ENCODE data around the gene C19orf67.
A peak's percentile ranks its signal among the peaks of the same experiment; 100 is the strongest.
"Not testable (repeated sequence)": the region's sequence is repeated elsewhere in the genome, so short reads cannot be mapped to it uniquely, and the experiment has no call there.

The C19orf67 gene

GRCh38 chr19:14039181-14039580 is 46.4 kb downstream of the C19orf67 start:
- no peaks in the 10 kb centered on the region for H3K9me3 ChIP-seq (ENCODE audit: insufficient read depth, low read depth, low read length)
- H2BK120ac ChIP-seq (ENCODE audit: insufficient read depth, low read length, poor library complexity) = no peak overlapping the region
- no peaks in the 10 kb centered on the region for H3K79me2 ChIP-seq (ENCODE audit: control insufficient read depth, insufficient read depth, low read length, poor library complexity)
- H2AK5ac ChIP-seq (ENCODE audit: low read length) = no peak overlapping the region
- no peak overlapping the region for H3K14ac ChIP-seq (ENCODE audit: low read length)
- WGBS (ENCODE audit: extremely low coverage, insufficient coverage, insufficient read length) = no CpG with 5 or more reads among the region's 7 CpGs
- no peak overlapping the region for H2AFZ ChIP-seq (ENCODE audit: insufficient read depth, low read length, poor library complexity)
- no peak overlapping the region for H3K9ac ChIP-seq (ENCODE audit: low read length)
- H2BK5ac ChIP-seq (ENCODE audit: low read depth, low read length, poor library complexity) = no peak overlapping the region
- H3K27ac ChIP-seq (ENCODE audit: low read depth, low read length) = no peak overlapping the region
- no peak overlapping the region for H3K4me2 ChIP-seq (ENCODE audit: low read length)
- H3K23ac ChIP-seq (ENCODE audit: low read length) = no peak overlapping the region
- no peak overlapping the region for H3K4me3 ChIP-seq (ENCODE audit: low read depth, low read length)
- H3K4ac ChIP-seq (ENCODE audit: low read depth, low read length) = no peak overlapping the region
- H3K4me1 ChIP-seq (ENCODE audit: control insufficient read depth in 1 of 2, insufficient read depth in 2 of 2, low read length in 2 of 2) = no peaks in the 10 kb centered on the region
- H4K8ac ChIP-seq (ENCODE audit: low read depth, low read length) = no peak overlapping the region
- H4K91ac ChIP-seq (ENCODE audit: low read depth, low read length) = no peak overlapping the region
- H4K12ac ChIP-seq (ENCODE audit: low read depth, low read length) = no peak overlapping the region
- H2BK12ac ChIP-seq (ENCODE audit: low read length) = no peak overlapping the region
- no peaks in the 10 kb centered on the region for H3K79me1 ChIP-seq (ENCODE audit: low read length)
- H3K36me3 ChIP-seq (ENCODE audit: control insufficient read depth in 1 of 2, insufficient read depth in 2 of 2, low read length in 2 of 2) = no peaks in the 10 kb centered on the region
- H3K18ac ChIP-seq (ENCODE audit: low read length) = no peak overlapping the region
- DNase-seq = no peak
- H3K27me3 ChIP-seq (ENCODE audit: insufficient read depth, low read length) = no peaks in the 10 kb centered on the region

GRCh38 chr19:14035706-14036105 is 49.9 kb downstream of the C19orf67 start:
- Histone ChIP-seq H3K36me3 (ENCODE audit: control insufficient read depth in 1 of 2, insufficient read depth in 2 of 2, low read length in 2 of 2) (no peaks in the 10 kb centered on the region), H4K12ac (ENCODE audit: low read depth, low read length) (no peak overlapping the region), H2BK5ac (ENCODE audit: low read depth, low read length, poor library complexity) (no peak overlapping the region), H3K79me2 (ENCODE audit: control insufficient read depth, insufficient read depth, low read length, poor library complexity) (peaks cover 3% of the 10 kb centered on the region), H3K18ac (ENCODE audit: low read length) (no peak overlapping the region), H2AFZ (ENCODE audit: insufficient read depth, low read length, poor library complexity) (no peak overlapping the region), H4K91ac (ENCODE audit: low read depth, low read length) (no peak overlapping the region), H3K4ac (ENCODE audit: low read depth, low read length) (no peak overlapping the region), H3K27me3 (ENCODE audit: insufficient read depth, low read length) (no peaks in the 10 kb centered on the region), H4K8ac (ENCODE audit: low read depth, low read length) (no peak overlapping the region), H3K9me3 (ENCODE audit: insufficient read depth, low read depth, low read length) (no peaks in the 10 kb centered on the region), H2BK120ac (ENCODE audit: insufficient read depth, low read length, poor library complexity) (no peak overlapping the region), H3K79me1 (ENCODE audit: low read length) (peaks cover 7% of the 10 kb centered on the region), H3K14ac (ENCODE audit: low read length) (no peak overlapping the region), H3K27ac (ENCODE audit: low read depth, low read length) (no peak overlapping the region), H3K4me1 (ENCODE audit: control insufficient read depth in 1 of 2, insufficient read depth in 2 of 2, low read length in 2 of 2) (peaks cover 3% of the 10 kb centered on the region in 2 experiments), H2BK12ac (ENCODE audit: low read length) (no peak overlapping the region), H3K4me2 (ENCODE audit: low read length) (no peak overlapping the region), H3K9ac (ENCODE audit: low read length) (no peak overlapping the region), H3K4me3 (ENCODE audit: low read depth, low read length) (no peak overlapping the region), H2AK5ac (ENCODE audit: low read length) (no peak overlapping the region), H3K23ac (ENCODE audit: low read length) (no peak overlapping the region)
- peak in 1 of 2 donors; percentile 78 for DNase-seq
- WGBS (ENCODE audit: extremely low coverage, insufficient coverage, insufficient read length) = no CpG with 5 or more reads among the region's 7 CpGs

GRCh38 chr19:14035159-14035558 is 50.4 kb downstream of the C19orf67 start:
- WGBS (ENCODE audit: extremely low coverage, insufficient coverage, insufficient read length) = no CpG with 5 or more reads among the region's 12 CpGs
- H3K79me1 ChIP-seq (ENCODE audit: low read length); H3K79me2 ChIP-seq (ENCODE audit: control insufficient read depth, insufficient read depth, low read length, poor library complexity): not testable (repeated sequence)

GRCh38 chr19:14033946-14034345 is 51.6 kb downstream of the C19orf67 start:
- H3K4me3 ChIP-seq (ENCODE audit: low read depth, low read length) = no peak overlapping the region
- H3K4me2 ChIP-seq (ENCODE audit: low read length) = no peak overlapping the region
- H3K18ac ChIP-seq (ENCODE audit: low read length) = no peak overlapping the region
- no peak overlapping the region for H3K23ac ChIP-seq (ENCODE audit: low read length)
- no peak overlapping the region for H2BK5ac ChIP-seq (ENCODE audit: low read depth, low read length, poor library complexity)
- H3K4me1 ChIP-seq (ENCODE audit: control insufficient read depth in 1 of 2, insufficient read depth in 2 of 2, low read length in 2 of 2) = peaks cover 3% of the 10 kb centered on the region in 2 experiments
- no peak overlapping the region for H3K27ac ChIP-seq (ENCODE audit: low read depth, low read length)
- peaks cover 7% of the 10 kb centered on the region for H3K79me1 ChIP-seq (ENCODE audit: low read length)
- no peak overlapping the region for H3K14ac ChIP-seq (ENCODE audit: low read length)
- H4K12ac ChIP-seq (ENCODE audit: low read depth, low read length) = no peak overlapping the region
- no peak overlapping the region for H3K4ac ChIP-seq (ENCODE audit: low read depth, low read length)
- H3K36me3 ChIP-seq (ENCODE audit: control insufficient read depth in 1 of 2, insufficient read depth in 2 of 2, low read length in 2 of 2) = no peaks in the 10 kb centered on the region
- DNase-seq = peak in 1 of 2 donors; percentile 59
- H3K79me2 ChIP-seq (ENCODE audit: control insufficient read depth, insufficient read depth, low read length, poor library complexity) = peaks cover 3% of the 10 kb centered on the region
- H3K9ac ChIP-seq (ENCODE audit: low read length) = no peak overlapping the region
- no peaks in the 10 kb centered on the region for H3K9me3 ChIP-seq (ENCODE audit: insufficient read depth, low read depth, low read length)
- H2AK5ac ChIP-seq (ENCODE audit: low read length) = no peak overlapping the region
- no peak overlapping the region for H4K91ac ChIP-seq (ENCODE audit: low read depth, low read length)
- no peak overlapping the region for H4K8ac ChIP-seq (ENCODE audit: low read depth, low read length)
- H3K27me3 ChIP-seq (ENCODE audit: insufficient read depth, low read length) = no peaks in the 10 kb centered on the region
- no peak overlapping the region for H2BK120ac ChIP-seq (ENCODE audit: insufficient read depth, low read length, poor library complexity)
- WGBS (ENCODE audit: extremely low coverage, insufficient coverage, insufficient read length) = no CpG with 5 or more reads among the region's 2 CpGs
- no peak overlapping the region for H2AFZ ChIP-seq (ENCODE audit: insufficient read depth, low read length, poor library complexity)
- H2BK12ac ChIP-seq (ENCODE audit: low read length) = no peak overlapping the region

More at GRCh38 chr19:14035159-14035558, 50.4 kb downstream of the C19orf67 start:
- H3K23ac ChIP-seq (ENCODE audit: low read length); H2BK5ac ChIP-seq (ENCODE audit: low read depth, low read length, poor library complexity); H3K4me1 ChIP-seq (ENCODE audit: control insufficient read depth in 1 of 2, insufficient read depth in 2 of 2, low read length in 2 of 2); H3K9ac ChIP-seq (ENCODE audit: low read length); H4K8ac ChIP-seq (ENCODE audit: low read depth, low read length); H2BK120ac ChIP-seq (ENCODE audit: insufficient read depth, low read length, poor library complexity); H2AK5ac ChIP-seq (ENCODE audit: low read length); H3K36me3 ChIP-seq (ENCODE audit: control insufficient read depth in 1 of 2, insufficient read depth in 2 of 2, low read length in 2 of 2); H3K27me3 ChIP-seq (ENCODE audit: insufficient read depth, low read length); H2AFZ ChIP-seq (ENCODE audit: insufficient read depth, low read length, poor library complexity); H3K4me3 ChIP-seq (ENCODE audit: low read depth, low read length); H3K4ac ChIP-seq (ENCODE audit: low read depth, low read length); H2BK12ac ChIP-seq (ENCODE audit: low read length); H3K9me3 ChIP-seq (ENCODE audit: insufficient read depth, low read depth, low read length); H3K18ac ChIP-seq (ENCODE audit: low read length); H3K27ac ChIP-seq (ENCODE audit: low read depth, low read length); H3K4me2 ChIP-seq (ENCODE audit: low read length); H4K91ac ChIP-seq (ENCODE audit: low read depth, low read length); H3K14ac ChIP-seq (ENCODE audit: low read length); H4K12ac ChIP-seq (ENCODE audit: low read depth, low read length): not testable (repeated sequence)
- DNase-seq = peak in 1 of 2 donors; percentile 70

All from trophoblast cell (in vitro differentiated cells and primary cell).